K562 (cell line): ENCODE data around the gene ATP13A2. TPM values are rescaled to one million over a fixed set of nuclear protein-coding genes. Genes with fewer than 3 reads are reported as not detected.

Experiments
- ATAC-seq: fragments of 200-7000 bp; cut with Tn5 transposase; 3 replicates; pipeline ENCODE4 v1.9.1; 2020; ENCODE audit warnings: moderate library complexity
- BruUV-seq: library from RNA; stranded (reverse); fragments of 400-500 nt; replicated peaks from 2 replicates; lab custom pipeline; 2021; lab: Mats Ljungman, UMichigan
- CTCF ChIA-PET: fragments of 300-600 bp; formaldehyde crosslinking; extraction: SDS; loops from one replicate; lab custom pipeline; 2021; ENCODE audit warnings: low intra/inter-chr PET ratio; lab: Yijun Ruan, JAX
- POLR2A ChIA-PET: fragments of 300-600, 350-650 bp; sonication (Branson Sonifier 250); formaldehyde crosslinking; extraction: SDS; loops from one replicate; lab custom pipeline; 2021; ENCODE audit warnings: antibody characterized with exemption, inconsistent platforms; lab: Yijun Ruan, JAX
- DNase-seq, 4 experiments: peaks; one replicate each; pipeline versions ENCODE4 v3.0.0 to v3.0.0-alpha.2; 2011 to 2018; ENCODE audit warnings: low spot score in 3 of 4, mixed read lengths in 3 of 4; ENCODE audit errors: extremely low read depth in 1 of 4
- FAIRE-seq: peaks from 2 replicates; lab custom pipeline; 2011; peaks lifted over from hg19 to GRCh38; lab: Jason Lieb, UNC
- H2AFZ ChIP-seq: 2 replicates; pipeline ENCODE4 v1.6.0; 2011; ENCODE audit warnings: low read depth, low read length, control low read depth, inconsistent platforms
- H3K27ac ChIP-seq: fragments of 200-600 bp; 3 replicates; pipeline ENCODE4 v1.8.0; 2011; ENCODE audit warnings: low read depth, mild to moderate bottlenecking, control low read depth, inconsistent platforms, low read length, moderate library complexity, mixed read lengths; ENCODE audit errors: extremely low read depth
- H3K27me3 ChIP-seq, 2 experiments: fragments of 300-600 bp in 1 of 2; 2 replicates in 1 of 2; 3 replicates in 1 of 2; pipeline versions ENCODE4 v1.6.0 to v1.8.0; 2011; ENCODE audit warnings: inconsistent platforms in 2 of 2, low read length in 2 of 2, mild to moderate bottlenecking in 1 of 2, mixed read lengths in 1 of 2, moderate library complexity in 1 of 2; ENCODE audit not compliant: control insufficient read depth in 2 of 2, insufficient read depth in 2 of 2
- H3K36me3 ChIP-seq: fragments of 300-600 bp; 3 replicates; pipeline ENCODE4 v1.8.0; 2011; ENCODE audit warnings: mild to moderate bottlenecking, low read length, inconsistent platforms; ENCODE audit not compliant: control insufficient read depth, insufficient read depth
- H3K4me1 ChIP-seq, 2 experiments: fragments of 200-600 bp in 1 of 2; replicated peaks in 1 of 2; 2 replicates in 1 of 2; 3 replicates in 1 of 2; pipeline versions ENCODE4 v1.5.1 to v1.8.0; 2011; ENCODE audit warnings: inconsistent platforms in 2 of 2, low read length in 2 of 2, mild to moderate bottlenecking in 1 of 2, mixed read lengths in 1 of 2, moderate library complexity in 1 of 2; ENCODE audit not compliant: control insufficient read depth in 2 of 2, insufficient read depth in 2 of 2
- H3K4me2 ChIP-seq: 2 replicates; pipeline ENCODE4 v1.6.1; 2011; ENCODE audit warnings: low read length, control low read depth, inconsistent platforms, mixed read lengths; ENCODE audit not compliant: insufficient read depth
- H3K4me3 ChIP-seq: fragments of 200-600 bp; sonication (generic), shearing (Covaris generic); 2 replicates; pipeline ENCODE4 v1.5.1; 2016; ENCODE audit warnings: control low read depth, inconsistent platforms
- H3K79me2 ChIP-seq: fragments of 200-600 bp; 3 replicates; pipeline ENCODE4 v1.8.0; 2011; ENCODE audit warnings: low read length, inconsistent platforms; ENCODE audit not compliant: control insufficient read depth, insufficient read depth
- H3K9ac ChIP-seq, 2 experiments: 2 replicates each; pipeline versions ENCODE4 v1.6.0 to v1.6.1; 2011; ENCODE audit warnings: low read depth in 2 of 2, low read length in 2 of 2, control low read depth in 1 of 2, inconsistent platforms in 1 of 2, mild to moderate bottlenecking in 1 of 2, mixed read lengths in 1 of 2; ENCODE audit not compliant: insufficient read depth in 1 of 2
- H3K9me1 ChIP-seq: one replicate; pipeline ENCODE4 v1.6.0; 2011; ENCODE audit warnings: inconsistent platforms, mild to moderate bottlenecking, low read length, moderate library complexity; ENCODE audit not compliant: control insufficient read depth, insufficient read depth
- H3K9me3 ChIP-seq: replicated peaks from 2 replicates; pipeline ENCODE4 v1.5.1; 2011; ENCODE audit warnings: low read depth, low read length, inconsistent platforms; ENCODE audit not compliant: control insufficient read depth, insufficient read depth
- H4K20me1 ChIP-seq: replicated peaks from 2 replicates; pipeline ENCODE4 v1.6.1; 2011; ENCODE audit warnings: low read length, inconsistent platforms, mixed read lengths; ENCODE audit not compliant: control insufficient read depth, insufficient read depth
- POLR2G ChIP-seq: fragments of 200-400 bp; formaldehyde crosslinking; IDR thresholded peaks from 2 replicates; pipeline ENCODE4 v1.6.1; 2017; ENCODE audit warnings: low read depth, mild to moderate bottlenecking, antibody characterized with exemption, low read length, moderate library complexity
- RBM22 ChIP-seq: fragments of 200-400 bp; formaldehyde crosslinking; IDR thresholded peaks from 2 replicates; pipeline ENCODE4 v1.6.1; 2018; ENCODE audit warnings: low read length, low read depth; ENCODE audit not compliant: poor library complexity, severe bottlenecking
- ZNF143 ChIP-seq: sonication (generic); formaldehyde crosslinking; IDR thresholded peaks from 2 replicates; pipeline ENCODE4 v1.9.0; 2022; ENCODE audit warnings: mild to moderate bottlenecking, missing genetic modification reagents
- ZSCAN29 ChIP-seq: fragments of 450-650 bp; IDR thresholded peaks from 2 replicates; pipeline ENCODE4 v1.6.1; 2017
- WGBS: fragments of 100-300 bp; shearing (Covaris generic); methylation state at CpG from one replicate; pipeline ENCODE4 v1.1.6; 2016; ENCODE audit warnings: low coverage, mixed read lengths; ENCODE audit not compliant: insufficient coverage; ENCODE audit errors: missing lambda C conversion rate; 5-methylcytosine and 5-hydroxymethylcytosine counted together
- in situ Hi-C: fragments of 300-500 bp; cut with MboI; formaldehyde crosslinking; loops from 4 replicates; pipeline ENCODE4 v1.15.0; 2018; ENCODE audit warnings: inconsistent platforms, mixed read lengths
- intact Hi-C: fragments of 100-400 bp; cut with micrococcal nuclease; formaldehyde crosslinking; loops from 2 replicates; pipeline ENCODE4 v1.14.2; 2022
- polyA plus RNA-seq, 8 experiments: library from polyadenylated mRNA; depleted of rRNA in 4 of 8; stranded (reverse) in 5 of 8; unstranded in 3 of 8; fragments of >200 nt; fragmentation: Nextera tagmentation in 2 of 8; fragmentation: Illumina TruSeq in 1 of 8; extraction: Ambion mirVana in 2 of 8; extraction: Trizol in 1 of 8; gene quantifications; 2 replicates each; pipeline versions ENCODE4 v1.2.1 to v1.2.3, GENCODE V29; 2011 to 2014; ENCODE audit warnings: inconsistent platforms in 1 of 8, missing spikeins in 1 of 8
- total RNA-seq, 7 experiments: library from RNA; depleted of rRNA in 6 of 7; stranded (reverse); fragments of >200 nt in 6 of 7; fragmentation: Illumina TruSeq in 2 of 7; extraction: Trizol in 2 of 7; gene quantifications; 2 replicates each; pipeline versions ENCODE4 v1.2.1 to v1.2.3, GENCODE V29; 2011 to 2021; ENCODE audit warnings: low replicate concordance in 1 of 7
- TF ChIP-seq, protein P1 (sequence below), 2 experiments: fragments of 450-650 bp in 1 of 2; sonication (generic) in 1 of 2; formaldehyde crosslinking; conservative IDR thresholded peaks; 2 replicates each; pipeline versions ENCODE4 v1.4.0 to v1.8.1; 2020 to 2022; ENCODE audit warnings: mild to moderate bottlenecking in 1 of 2, missing genetic modification reagents in 1 of 2

Gene ATP13A2
- total and polyA plus RNA-seq, 9 of the 15 experiments (the other 6 are each of a cell fraction or from before 2014, with no cell fraction given): 0.36 to 56.3 (median 16.3) TPM

DNA sequence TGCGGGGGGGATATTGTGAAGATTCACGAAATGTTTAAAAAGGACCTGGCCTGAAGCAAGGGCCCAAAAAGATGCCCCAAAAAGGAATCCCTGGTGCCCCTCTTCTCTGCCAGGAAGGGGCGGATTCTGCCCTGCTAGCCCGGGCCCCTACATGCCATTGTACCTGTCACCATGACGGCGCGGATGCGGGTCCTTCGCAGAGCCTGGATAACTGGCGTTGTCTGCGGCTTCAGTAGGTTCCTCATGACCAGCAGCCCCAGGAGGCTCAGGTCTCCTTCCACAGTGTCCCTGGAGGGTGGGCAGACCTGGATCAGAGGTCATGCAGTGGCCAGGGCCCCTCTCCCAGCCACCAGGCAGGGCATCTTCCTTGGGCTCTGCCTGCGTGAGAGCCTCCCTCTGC lies 20.2 kb downstream of the ATP13A2 start:
- Histone ChIP-seq H3K9me1 (peaks cover 4% of the 10 kb centered on the region), H3K36me3 (peaks cover 9% of the 10 kb centered on the region; the same call in 1 of the 3 replicates), H3K9ac (peak overlapping the region in 1 of 2 experiments; percentile 32; a peak in 1 of 4 replicates), H3K4me1 (peaks cover 0 to 23% of the 10 kb centered on the region in 2 experiments; a peak in 1 of 5 replicates), H4K20me1 (no peaks in the 10 kb centered on the region; the same call in 1 of the 2 replicates), H3K27ac (no peak overlapping the region), H3K79me2 (no peaks in the 10 kb centered on the region), H3K4me3 (no peak overlapping the region), H3K4me2 (no peak overlapping the region), H2AFZ (no peak overlapping the region), H3K27me3 (no peaks in the 10 kb centered on the region), H3K9me3 (no peaks in the 10 kb centered on the region)
- in situ Hi-C loops (no loop called here), intact Hi-C loops (no loop called here)
- 81% methylated on average over 12 of the region's 12 CpGs for WGBS
- no peak for ATAC-seq
- DNase-seq: no peak
- TF ChIP-seq ZSCAN29: no peak
- FAIRE-seq: no peak
- ChIA-PET POLR2A (interaction anchor here (0.6 to 1.5 kb wide), 3 partner anchors 10 to 265 kb away, joined by 3 to 5 read pairs (median 3); no protein-coding TSS in a partner anchor), CTCF (no interaction called here)
- no TSS peak for BruUV-seq

GRCh38 chr1:16989676-16990391 lies 21.9 kb downstream of the ATP13A2 start:
- no peak for ATAC-seq
- no peaks in the 10 kb centered on the region; the same call in 1 of the 2 replicates for H4K20me1 ChIP-seq
- CTCF ChIA-PET: no interaction called here

More at GRCh38 chr1:16989676-16990391, 21.9 kb downstream of the ATP13A2 start:
- Histone ChIP-seq H3K4me3 (no peak overlapping the region), H3K27ac (no peak overlapping the region), H3K27me3 (no peaks in the 10 kb centered on the region), H3K4me1 (peaks cover 0 to 27% of the 10 kb centered on the region in 2 experiments; a peak in 1 of 5 replicates), H3K9me3 (no peaks in the 10 kb centered on the region), H3K4me2 (no peak overlapping the region), H2AFZ (no peak overlapping the region), H3K9me1 (peaks cover 4% of the 10 kb centered on the region), H3K79me2 (no peaks in the 10 kb centered on the region), H3K36me3 (peaks cover 13% of the 10 kb centered on the region; the same call in 1 of the 3 replicates), H3K9ac (peak overlapping the region in 1 of 2 experiments; percentile 8; a peak in 1 of 4 replicates)
- POLR2A ChIA-PET: interaction anchor here (0.9 to 1.1 kb wide), 3 partner anchors 8 to 24 kb away, joined by 4 read pairs; no protein-coding TSS in a partner anchor
- in situ Hi-C loops: no loop called here
- no TSS peak for BruUV-seq
- TF ChIP-seq RBM22 (no peak), POLR2G (peak; percentile 34; the same call in 1 of the 2 replicates), ZNF143 (CRISPR knock-in tag) (0 out of 2 replicates have a peak, but pooled peaks have one; percentile 25)
- TF ChIP-seq, protein P1, sequence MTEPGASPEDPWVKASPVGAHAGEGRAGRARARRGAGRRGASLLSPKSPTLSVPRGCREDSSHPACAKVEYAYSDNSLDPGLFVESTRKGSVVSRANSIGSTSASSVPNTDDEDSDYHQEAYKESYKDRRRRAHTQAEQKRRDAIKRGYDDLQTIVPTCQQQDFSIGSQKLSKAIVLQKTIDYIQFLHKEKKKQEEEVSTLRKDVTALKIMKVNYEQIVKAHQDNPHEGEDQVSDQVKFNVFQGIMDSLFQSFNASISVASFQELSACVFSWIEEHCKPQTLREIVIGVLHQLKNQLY (CRISPR knock-in tag; conservative IDR thresholded peaks at IDR 0.05): no peak
- intact Hi-C loops: no loop called here
- DNase-seq: no peak
- WGBS: 73% methylated on average over 22 of the region's 22 CpGs
- FAIRE-seq: no peak
